WTC11 (cell line): ENCODE data around the gene TRIM43. TPM values are rescaled to one million over a fixed set of nuclear protein-coding genes. Genes with fewer than 3 reads are reported as not detected.

ENCODE experiments used
- ATAC-seq: fragments of 200-7000 bp; cut with Tn5 transposase; 2 replicates; pipeline ENCODE4 v1.10.0; 2021; ENCODE audit warnings: mild to moderate bottlenecking, moderate library complexity
- CTCF ChIA-PET: fragments of 300-600 bp; sonication (Branson Sonifier 250); formaldehyde crosslinking; loops from one replicate; lab custom pipeline; 2021; ENCODE audit warnings: antibody characterized with exemption; lab: Charles Lee
- POLR2A ChIA-PET: fragments of 350-600 bp; sonication (Branson Sonifier 250); formaldehyde crosslinking; loops from one replicate; lab custom pipeline; 2021; ENCODE audit warnings: antibody characterized with exemption; lab: Charles Lee
- DNase-seq: peaks from one replicate; pipeline ENCODE4 v3.0.0; 2021; ENCODE audit warnings: low spot score
- H3K27ac Mint-ChIP-seq: 2 replicates; pipeline ENCODE4 v1.8.0; 2021; ENCODE audit warnings: mixed read lengths
- H3K27me3 Mint-ChIP-seq: 2 replicates; pipeline ENCODE4 v1.8.0; 2021; ENCODE audit warnings: low read depth, mild to moderate bottlenecking, moderate library complexity, mixed read lengths
- H3K36me3 Mint-ChIP-seq: 2 replicates; pipeline ENCODE4 v1.8.0; 2021; ENCODE audit warnings: mixed read lengths
- H3K4me1 Mint-ChIP-seq: 2 replicates; pipeline ENCODE4 v1.8.0; 2022; ENCODE audit warnings: mixed read lengths
- H3K4me3 Mint-ChIP-seq: 2 replicates; pipeline ENCODE4 v1.8.0; 2021; ENCODE audit warnings: mild to moderate bottlenecking, moderate library complexity, mixed read lengths
- H3K9me3 Mint-ChIP-seq: 2 replicates; pipeline ENCODE4 v1.8.0; 2021; ENCODE audit warnings: mixed read lengths
- CREM ChIP-seq: sonication (generic); formaldehyde crosslinking; IDR thresholded peaks from 2 replicates; pipeline ENCODE4 v1.8.1; 2022; ENCODE audit warnings: mild to moderate bottlenecking, missing genetic modification reagents, moderate library complexity
- ESRRA ChIP-seq: sonication (generic); formaldehyde crosslinking; IDR thresholded peaks from 2 replicates; pipeline ENCODE4 v1.8.1; 2022; ENCODE audit warnings: mild to moderate bottlenecking, missing genetic modification reagents, borderline replicate concordance
- GRHL2 ChIP-seq: fragments of 250-450 bp; sonication (Bioruptor Pico); IDR thresholded peaks from 2 replicates; pipeline ENCODE4 v1.8.0; 2022; ENCODE audit warnings: mild to moderate bottlenecking, moderate library complexity; ENCODE audit not compliant: insufficient replicate concordance, severe bottlenecking
- MYBL2 ChIP-seq: sonication (generic); formaldehyde crosslinking; IDR thresholded peaks from 2 replicates; pipeline ENCODE4 v1.8.1; 2023; ENCODE audit warnings: mild to moderate bottlenecking, moderate library complexity, missing genetic modification reagents
- NR1H2 ChIP-seq: sonication (generic); formaldehyde crosslinking; IDR thresholded peaks from 2 replicates; pipeline ENCODE4 v1.9.0; 2021; ENCODE audit warnings: mild to moderate bottlenecking, moderate library complexity, missing genetic modification reagents
- NR3C1 ChIP-seq: sonication (generic); formaldehyde crosslinking; conservative IDR thresholded peaks from 2 replicates; pipeline ENCODE4 v1.8.1; 2023; ENCODE audit warnings: low read depth, mild to moderate bottlenecking, missing genetic modification reagents
- OVOL2 ChIP-seq: fragments of 250-450 bp; sonication (Bioruptor Pico); IDR thresholded peaks from 2 replicates; pipeline ENCODE4 v1.9.0; 2021; ENCODE audit warnings: mild to moderate bottlenecking, borderline replicate concordance
- SMAD4 ChIP-seq: sonication (generic); formaldehyde crosslinking; IDR thresholded peaks from 2 replicates; pipeline ENCODE4 v1.8.0; 2022; ENCODE audit warnings: mild to moderate bottlenecking, missing genetic modification reagents
- SOX15 ChIP-seq: fragments of 250-450 bp; sonication (Bioruptor Pico); IDR thresholded peaks from 2 replicates; pipeline ENCODE4 v1.9.0; 2021; ENCODE audit warnings: mild to moderate bottlenecking
- TP53 ChIP-seq: sonication (generic); formaldehyde crosslinking; IDR thresholded peaks from 2 replicates; pipeline ENCODE4 v1.8.1; 2023; ENCODE audit warnings: mild to moderate bottlenecking, missing genetic modification reagents
- ZBTB21 ChIP-seq: sonication (generic); formaldehyde crosslinking; IDR thresholded peaks from 2 replicates; pipeline ENCODE4 v1.8.1; 2023; ENCODE audit warnings: mild to moderate bottlenecking, missing genetic modification reagents, borderline replicate concordance
- ZNF138 ChIP-seq: sonication (generic); formaldehyde crosslinking; conservative IDR thresholded peaks from 2 replicates; pipeline ENCODE4 v1.8.1; 2022; ENCODE audit warnings: mild to moderate bottlenecking, moderate library complexity, missing genetic modification reagents
- ZNF232 ChIP-seq: sonication (generic); formaldehyde crosslinking; IDR thresholded peaks from 2 replicates; pipeline ENCODE4 v1.8.0; 2022; ENCODE audit warnings: mild to moderate bottlenecking, missing genetic modification reagents
- ZNF671 ChIP-seq: fragments of 250-450 bp; sonication (Bioruptor Pico); IDR thresholded peaks from 2 replicates; pipeline ENCODE4 v1.8.0; 2021; ENCODE audit warnings: mild to moderate bottlenecking
- total RNA-seq: library from RNA; stranded (reverse); gene quantifications from 3 replicates; pipeline ENCODE4 v1.2.3, GENCODE V29; 2021
- TF ChIP-seq, protein P1 (sequence below): sonication (generic); formaldehyde crosslinking; IDR thresholded peaks from 2 replicates; pipeline ENCODE4 v1.8.1; 2023; ENCODE audit warnings: mild to moderate bottlenecking, missing genetic modification reagents
- TF ChIP-seq, protein P2 (sequence below): fragments of 250-450 bp; sonication (Bioruptor Pico); IDR thresholded peaks from 2 replicates; pipeline ENCODE4 v1.9.0; 2021; ENCODE audit warnings: mild to moderate bottlenecking, borderline replicate concordance
- TF ChIP-seq, protein P3 (sequence below): sonication (generic); formaldehyde crosslinking; IDR thresholded peaks from 2 replicates; pipeline ENCODE4 v1.8.1; 2023; ENCODE audit warnings: mild to moderate bottlenecking, moderate library complexity, missing genetic modification reagents
- TF ChIP-seq, protein P4 (sequence below): sonication (generic); formaldehyde crosslinking; conservative IDR thresholded peaks from 2 replicates; pipeline ENCODE4 v1.8.1; 2023; ENCODE audit warnings: mild to moderate bottlenecking, low read depth, missing genetic modification reagents, moderate library complexity
- TF ChIP-seq, protein P5 (sequence below): sonication (generic); formaldehyde crosslinking; IDR thresholded peaks from 2 replicates; pipeline ENCODE4 v1.8.1; 2023; ENCODE audit warnings: mild to moderate bottlenecking, missing genetic modification reagents
- TF ChIP-seq, protein P6 (sequence below): sonication (generic); formaldehyde crosslinking; IDR thresholded peaks from 2 replicates; pipeline ENCODE4 v1.8.0; 2023; ENCODE audit warnings: missing genetic modification reagents
- TF ChIP-seq, protein P7 (sequence below): sonication (generic); formaldehyde crosslinking; IDR thresholded peaks from 2 replicates; pipeline ENCODE4 v1.8.1; 2022; ENCODE audit warnings: low read depth, mild to moderate bottlenecking, moderate library complexity, missing genetic modification reagents, borderline replicate concordance
- TF ChIP-seq, protein P8 (sequence below): sonication (generic); formaldehyde crosslinking; IDR thresholded peaks from 2 replicates; pipeline ENCODE4 v1.8.1; 2023; ENCODE audit warnings: mild to moderate bottlenecking, missing genetic modification reagents, moderate library complexity

TRIM43 gene
- total RNA-seq, 1 experiment from 2014 or later = not detected

DNA sequence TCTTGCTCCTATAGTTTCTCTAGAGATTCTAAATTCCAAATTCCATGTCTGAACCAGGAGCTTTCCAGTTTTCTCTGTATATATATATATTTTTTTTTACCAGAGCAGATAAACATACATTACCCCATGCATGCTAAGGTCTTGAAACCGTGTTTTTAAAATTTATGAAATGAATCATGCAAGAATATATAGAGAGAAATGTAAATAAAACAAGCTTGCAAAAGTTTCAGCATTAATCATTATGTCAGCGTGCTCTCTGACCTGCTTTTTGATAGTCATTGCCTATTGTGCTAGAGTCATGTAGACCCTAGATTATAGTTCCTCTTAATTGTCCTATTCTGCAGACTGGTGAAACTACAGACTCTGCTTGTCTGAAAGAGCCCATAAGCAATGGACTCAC is 22.6 kb upstream of the TRIM43 start (continued):
- TF ChIP-seq, protein P1, sequence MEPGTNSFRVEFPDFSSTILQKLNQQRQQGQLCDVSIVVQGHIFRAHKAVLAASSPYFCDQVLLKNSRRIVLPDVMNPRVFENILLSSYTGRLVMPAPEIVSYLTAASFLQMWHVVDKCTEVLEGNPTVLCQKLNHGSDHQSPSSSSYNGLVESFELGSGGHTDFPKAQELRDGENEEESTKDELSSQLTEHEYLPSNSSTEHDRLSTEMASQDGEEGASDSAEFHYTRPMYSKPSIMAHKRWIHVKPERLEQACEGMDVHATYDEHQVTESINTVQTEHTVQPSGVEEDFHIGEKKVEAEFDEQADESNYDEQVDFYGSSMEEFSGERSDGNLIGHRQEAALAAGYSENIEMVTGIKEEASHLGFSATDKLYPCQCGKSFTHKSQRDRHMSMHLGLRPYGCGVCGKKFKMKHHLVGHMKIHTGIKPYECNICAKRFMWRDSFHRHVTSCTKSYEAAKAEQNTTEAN = no peak
- TF ChIP-seq TP53 (CRISPR knock-in tag) (no peak), SMAD4 (CRISPR knock-in tag) (no peak), OVOL2 (CRISPR knock-in tag) (no peak), SOX15 (CRISPR knock-in tag) (no peak), ZBTB21 (CRISPR knock-in tag) (no peak)
- TF ChIP-seq, protein P2, sequence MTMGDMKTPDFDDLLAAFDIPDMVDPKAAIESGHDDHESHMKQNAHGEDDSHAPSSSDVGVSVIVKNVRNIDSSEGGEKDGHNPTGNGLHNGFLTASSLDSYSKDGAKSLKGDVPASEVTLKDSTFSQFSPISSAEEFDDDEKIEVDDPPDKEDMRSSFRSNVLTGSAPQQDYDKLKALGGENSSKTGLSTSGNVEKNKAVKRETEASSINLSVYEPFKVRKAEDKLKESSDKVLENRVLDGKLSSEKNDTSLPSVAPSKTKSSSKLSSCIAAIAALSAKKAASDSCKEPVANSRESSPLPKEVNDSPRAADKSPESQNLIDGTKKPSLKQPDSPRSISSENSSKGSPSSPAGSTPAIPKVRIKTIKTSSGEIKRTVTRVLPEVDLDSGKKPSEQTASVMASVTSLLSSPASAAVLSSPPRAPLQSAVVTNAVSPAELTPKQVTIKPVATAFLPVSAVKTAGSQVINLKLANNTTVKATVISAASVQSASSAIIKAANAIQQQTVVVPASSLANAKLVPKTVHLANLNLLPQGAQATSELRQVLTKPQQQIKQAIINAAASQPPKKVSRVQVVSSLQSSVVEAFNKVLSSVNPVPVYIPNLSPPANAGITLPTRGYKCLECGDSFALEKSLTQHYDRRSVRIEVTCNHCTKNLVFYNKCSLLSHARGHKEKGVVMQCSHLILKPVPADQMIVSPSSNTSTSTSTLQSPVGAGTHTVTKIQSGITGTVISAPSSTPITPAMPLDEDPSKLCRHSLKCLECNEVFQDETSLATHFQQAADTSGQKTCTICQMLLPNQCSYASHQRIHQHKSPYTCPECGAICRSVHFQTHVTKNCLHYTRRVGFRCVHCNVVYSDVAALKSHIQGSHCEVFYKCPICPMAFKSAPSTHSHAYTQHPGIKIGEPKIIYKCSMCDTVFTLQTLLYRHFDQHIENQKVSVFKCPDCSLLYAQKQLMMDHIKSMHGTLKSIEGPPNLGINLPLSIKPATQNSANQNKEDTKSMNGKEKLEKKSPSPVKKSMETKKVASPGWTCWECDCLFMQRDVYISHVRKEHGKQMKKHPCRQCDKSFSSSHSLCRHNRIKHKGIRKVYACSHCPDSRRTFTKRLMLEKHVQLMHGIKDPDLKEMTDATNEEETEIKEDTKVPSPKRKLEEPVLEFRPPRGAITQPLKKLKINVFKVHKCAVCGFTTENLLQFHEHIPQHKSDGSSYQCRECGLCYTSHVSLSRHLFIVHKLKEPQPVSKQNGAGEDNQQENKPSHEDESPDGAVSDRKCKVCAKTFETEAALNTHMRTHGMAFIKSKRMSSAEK (CRISPR knock-in tag) = no peak
- TF ChIP-seq, protein P3, sequence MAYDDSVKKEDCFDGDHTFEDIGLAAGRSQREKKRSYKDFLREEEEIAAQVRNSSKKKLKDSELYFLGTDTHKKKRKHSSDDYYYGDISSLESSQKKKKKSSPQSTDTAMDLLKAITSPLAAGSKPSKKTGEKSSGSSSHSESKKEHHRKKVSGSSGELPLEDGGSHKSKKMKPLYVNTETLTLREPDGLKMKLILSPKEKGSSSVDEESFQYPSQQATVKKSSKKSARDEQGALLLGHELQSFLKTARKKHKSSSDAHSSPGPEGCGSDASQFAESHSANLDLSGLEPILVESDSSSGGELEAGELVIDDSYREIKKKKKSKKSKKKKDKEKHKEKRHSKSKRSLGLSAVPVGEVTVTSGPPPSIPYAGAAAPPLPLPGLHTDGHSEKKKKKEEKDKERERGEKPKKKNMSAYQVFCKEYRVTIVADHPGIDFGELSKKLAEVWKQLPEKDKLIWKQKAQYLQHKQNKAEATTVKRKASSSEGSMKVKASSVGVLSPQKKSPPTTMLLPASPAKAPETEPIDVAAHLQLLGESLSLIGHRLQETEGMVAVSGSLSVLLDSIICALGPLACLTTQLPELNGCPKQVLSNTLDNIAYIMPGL (CRISPR knock-in tag) = no peak

DNA sequence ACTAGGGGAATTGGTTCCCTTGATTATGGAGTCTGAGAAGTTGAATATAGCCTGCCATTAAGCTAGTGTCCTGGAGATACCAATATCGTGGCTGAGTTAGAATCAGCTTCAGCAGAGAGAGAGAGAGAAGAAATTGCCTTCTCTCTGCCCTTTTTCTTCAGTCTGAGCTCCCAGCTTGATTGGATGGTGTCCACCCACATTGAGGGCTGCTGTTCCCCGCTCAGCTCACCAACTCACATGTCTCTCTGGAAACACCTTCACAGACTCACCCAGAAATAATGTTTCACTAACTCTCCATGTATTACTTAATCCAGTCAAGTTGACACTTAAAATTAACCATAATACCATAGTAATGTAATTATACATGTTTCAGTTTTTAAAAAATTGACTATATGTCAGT is 17.9 kb upstream of the TRIM43 start:
- peaks cover 3% of the 10 kb centered on the region for H3K27me3 Mint-ChIP-seq
- CTCF ChIA-PET = no interaction called here
- H3K4me1 Mint-ChIP-seq = peaks cover 4% of the 10 kb centered on the region
- no peaks in the 10 kb centered on the region for H3K36me3 Mint-ChIP-seq
- no peak for ATAC-seq
- DNase-seq = no peak
- no peak overlapping the region for H3K4me3 Mint-ChIP-seq
- H3K9me3 Mint-ChIP-seq = no peaks in the 10 kb centered on the region
- POLR2A ChIA-PET = no interaction called here
- H3K27ac Mint-ChIP-seq = no peak overlapping the region
- TF ChIP-seq NR1H2 (CRISPR knock-in tag) (no peak), ZNF671 (CRISPR knock-in tag) (no peak), ZNF138 (CRISPR knock-in tag) (no peak), ESRRA (no peak), MYBL2 (CRISPR knock-in tag) (no peak), TP53 (CRISPR knock-in tag) (no peak), ZNF232 (no peak), GRHL2 (CRISPR knock-in tag) (no peak), CREM (CRISPR knock-in tag) (no peak), NR3C1 (no peak)
- TF ChIP-seq, protein P4, sequence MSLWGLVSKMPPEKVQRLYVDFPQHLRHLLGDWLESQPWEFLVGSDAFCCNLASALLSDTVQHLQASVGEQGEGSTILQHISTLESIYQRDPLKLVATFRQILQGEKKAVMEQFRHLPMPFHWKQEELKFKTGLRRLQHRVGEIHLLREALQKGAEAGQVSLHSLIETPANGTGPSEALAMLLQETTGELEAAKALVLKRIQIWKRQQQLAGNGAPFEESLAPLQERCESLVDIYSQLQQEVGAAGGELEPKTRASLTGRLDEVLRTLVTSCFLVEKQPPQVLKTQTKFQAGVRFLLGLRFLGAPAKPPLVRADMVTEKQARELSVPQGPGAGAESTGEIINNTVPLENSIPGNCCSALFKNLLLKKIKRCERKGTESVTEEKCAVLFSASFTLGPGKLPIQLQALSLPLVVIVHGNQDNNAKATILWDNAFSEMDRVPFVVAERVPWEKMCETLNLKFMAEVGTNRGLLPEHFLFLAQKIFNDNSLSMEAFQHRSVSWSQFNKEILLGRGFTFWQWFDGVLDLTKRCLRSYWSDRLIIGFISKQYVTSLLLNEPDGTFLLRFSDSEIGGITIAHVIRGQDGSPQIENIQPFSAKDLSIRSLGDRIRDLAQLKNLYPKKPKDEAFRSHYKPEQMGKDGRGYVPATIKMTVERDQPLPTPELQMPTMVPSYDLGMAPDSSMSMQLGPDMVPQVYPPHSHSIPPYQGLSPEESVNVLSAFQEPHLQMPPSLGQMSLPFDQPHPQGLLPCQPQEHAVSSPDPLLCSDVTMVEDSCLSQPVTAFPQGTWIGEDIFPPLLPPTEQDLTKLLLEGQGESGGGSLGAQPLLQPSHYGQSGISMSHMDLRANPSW (CRISPR knock-in tag) = no peak
- TF ChIP-seq, protein P5, sequence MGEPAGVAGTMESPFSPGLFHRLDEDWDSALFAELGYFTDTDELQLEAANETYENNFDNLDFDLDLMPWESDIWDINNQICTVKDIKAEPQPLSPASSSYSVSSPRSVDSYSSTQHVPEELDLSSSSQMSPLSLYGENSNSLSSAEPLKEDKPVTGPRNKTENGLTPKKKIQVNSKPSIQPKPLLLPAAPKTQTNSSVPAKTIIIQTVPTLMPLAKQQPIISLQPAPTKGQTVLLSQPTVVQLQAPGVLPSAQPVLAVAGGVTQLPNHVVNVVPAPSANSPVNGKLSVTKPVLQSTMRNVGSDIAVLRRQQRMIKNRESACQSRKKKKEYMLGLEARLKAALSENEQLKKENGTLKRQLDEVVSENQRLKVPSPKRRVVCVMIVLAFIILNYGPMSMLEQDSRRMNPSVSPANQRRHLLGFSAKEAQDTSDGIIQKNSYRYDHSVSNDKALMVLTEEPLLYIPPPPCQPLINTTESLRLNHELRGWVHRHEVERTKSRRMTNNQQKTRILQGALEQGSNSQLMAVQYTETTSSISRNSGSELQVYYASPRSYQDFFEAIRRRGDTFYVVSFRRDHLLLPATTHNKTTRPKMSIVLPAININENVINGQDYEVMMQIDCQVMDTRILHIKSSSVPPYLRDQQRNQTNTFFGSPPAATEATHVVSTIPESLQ (CRISPR knock-in tag) = no peak
- TF ChIP-seq, protein P6, sequence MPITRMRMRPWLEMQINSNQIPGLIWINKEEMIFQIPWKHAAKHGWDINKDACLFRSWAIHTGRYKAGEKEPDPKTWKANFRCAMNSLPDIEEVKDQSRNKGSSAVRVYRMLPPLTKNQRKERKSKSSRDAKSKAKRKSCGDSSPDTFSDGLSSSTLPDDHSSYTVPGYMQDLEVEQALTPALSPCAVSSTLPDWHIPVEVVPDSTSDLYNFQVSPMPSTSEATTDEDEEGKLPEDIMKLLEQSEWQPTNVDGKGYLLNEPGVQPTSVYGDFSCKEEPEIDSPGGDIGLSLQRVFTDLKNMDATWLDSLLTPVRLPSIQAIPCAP = no peak
- TF ChIP-seq, protein P7, sequence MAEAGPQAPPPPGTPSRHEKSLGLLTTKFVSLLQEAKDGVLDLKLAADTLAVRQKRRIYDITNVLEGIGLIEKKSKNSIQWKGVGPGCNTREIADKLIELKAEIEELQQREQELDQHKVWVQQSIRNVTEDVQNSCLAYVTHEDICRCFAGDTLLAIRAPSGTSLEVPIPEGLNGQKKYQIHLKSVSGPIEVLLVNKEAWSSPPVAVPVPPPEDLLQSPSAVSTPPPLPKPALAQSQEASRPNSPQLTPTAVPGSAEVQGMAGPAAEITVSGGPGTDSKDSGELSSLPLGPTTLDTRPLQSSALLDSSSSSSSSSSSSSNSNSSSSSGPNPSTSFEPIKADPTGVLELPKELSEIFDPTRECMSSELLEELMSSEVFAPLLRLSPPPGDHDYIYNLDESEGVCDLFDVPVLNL (CRISPR knock-in tag) = no peak
- TF ChIP-seq, protein P8, sequence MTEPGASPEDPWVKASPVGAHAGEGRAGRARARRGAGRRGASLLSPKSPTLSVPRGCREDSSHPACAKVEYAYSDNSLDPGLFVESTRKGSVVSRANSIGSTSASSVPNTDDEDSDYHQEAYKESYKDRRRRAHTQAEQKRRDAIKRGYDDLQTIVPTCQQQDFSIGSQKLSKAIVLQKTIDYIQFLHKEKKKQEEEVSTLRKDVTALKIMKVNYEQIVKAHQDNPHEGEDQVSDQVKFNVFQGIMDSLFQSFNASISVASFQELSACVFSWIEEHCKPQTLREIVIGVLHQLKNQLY (CRISPR knock-in tag) = no peak
